PC-3 (cell line): ENCODE results near the gene CLIC5. TPM values are rescaled to one million over a fixed set of nuclear protein-coding genes. Genes with fewer than 3 reads are reported as not detected.

Source experiments
- ATAC-seq: fragments of 200-7000 bp; cut with Tn5 transposase; 2 replicates; pipeline ENCODE4 v1.9.1; 2020; ENCODE audit warnings: mild to moderate bottlenecking, moderate library complexity
- BruUV-seq: library from RNA; stranded (reverse); fragments of 400-500 nt; replicated peaks from 2 replicates; lab custom pipeline; 2021; lab: Mats Ljungman, UMichigan
- CTCF ChIA-PET: fragments of 300-600 bp; sonication (Branson Sonifier 250); formaldehyde crosslinking; loops from one replicate; lab custom pipeline; 2022; ENCODE audit warnings: antibody characterized with exemption; lab: Charles Lee
- POLR2A ChIA-PET: fragments of 300-600 bp; sonication (Branson Sonifier 250); formaldehyde crosslinking; loops from one replicate; lab custom pipeline; 2022; ENCODE audit warnings: antibody characterized with exemption; ENCODE audit not compliant: unreplicated experiment; lab: Charles Lee
- DNase-seq: peaks from one replicate; pipeline ENCODE4 v3.0.0-alpha.2; 2015
- H2AFZ ChIP-seq: fragments of 300-600 bp; sonication (generic); 2 replicates; pipeline ENCODE4 v1.6.0; 2016; ENCODE audit warnings: antibody characterized with exemption, low read length
- H3F3A ChIP-seq: fragments of 300-600 bp; sonication (generic); one replicate; pipeline ENCODE4 v1.6.0; 2017; ENCODE audit warnings: antibody characterized with exemption, low read length, control low read depth, mild to moderate bottlenecking; ENCODE audit not compliant: unreplicated experiment
- H3K27ac ChIP-seq: fragments of 300-600 bp; sonication (generic); 2 replicates; pipeline ENCODE4 v1.5.1; 2016; ENCODE audit warnings: mild to moderate bottlenecking, low read length
- H3K27me3 ChIP-seq: fragments of 300-600 bp; sonication (generic); 2 replicates; pipeline ENCODE4 v1.6.1; 2016; ENCODE audit warnings: low read length, mixed read lengths
- H3K36me3 ChIP-seq: fragments of 300-600 bp; sonication (generic); 2 replicates; pipeline ENCODE4 v1.6.1; 2016; ENCODE audit warnings: low read depth, mixed run types, low read length, mixed read lengths
- H3K4me1 ChIP-seq: fragments of 300-600 bp; sonication (generic); 2 replicates; pipeline ENCODE4 v1.5.1; 2016; ENCODE audit warnings: low read length; ENCODE audit not compliant: insufficient read depth
- H3K4me2 ChIP-seq: fragments of 300-600 bp; sonication (generic); 2 replicates; pipeline ENCODE4 v1.6.0; 2016; ENCODE audit warnings: low read length
- H3K4me3 ChIP-seq: fragments of 300-600 bp; sonication (generic); 2 replicates; pipeline ENCODE4 v1.5.1; 2016; ENCODE audit warnings: mild to moderate bottlenecking, low read length, mixed read lengths
- H3K79me2 ChIP-seq: fragments of 300-600 bp; sonication (generic); 2 replicates; pipeline ENCODE4 v1.6.1; 2017; ENCODE audit warnings: low read length, mixed read lengths
- H3K9ac ChIP-seq: fragments of 300-600 bp; sonication (generic); 2 replicates; pipeline ENCODE4 v1.6.0; 2016; ENCODE audit warnings: mild to moderate bottlenecking, low read length
- H3K9me2 ChIP-seq: fragments of 300-600 bp; sonication (generic); replicated peaks from 2 replicates; pipeline ENCODE4 v1.6.1; 2016; ENCODE audit warnings: mixed run types, low read length, mixed read lengths
- H3K9me3 ChIP-seq: fragments of 300-600 bp; sonication (generic); 2 replicates; pipeline ENCODE4 v1.6.1; 2016; ENCODE audit warnings: low read length, mixed read lengths
- H4K20me1 ChIP-seq: fragments of 300-600 bp; sonication (generic); 2 replicates; pipeline ENCODE4 v1.6.1; 2016; ENCODE audit warnings: low read length, mixed read lengths
- CTCF ChIP-seq: fragments of 300-600 bp; sonication (generic); conservative IDR thresholded peaks from 2 replicates; pipeline ENCODE4 v1.5.1; 2017; ENCODE audit warnings: antibody characterized with exemption, low read depth, mild to moderate bottlenecking, low read length
- EZH2 ChIP-seq: fragments of 300-600 bp; sonication (generic); IDR thresholded peaks from one replicate; pipeline ENCODE4 v1.6.1; 2017; ENCODE audit warnings: antibody characterized with exemption, mild to moderate bottlenecking, low read length; ENCODE audit not compliant: unreplicated experiment
- EZH2phosphoT487 ChIP-seq: fragments of 300-600 bp; sonication (generic); IDR thresholded peaks from 2 replicates; pipeline ENCODE4 v1.6.1; 2018; ENCODE audit warnings: mild to moderate bottlenecking, antibody characterized with exemption, low read length, borderline replicate concordance
- intact Hi-C: fragments of 100-400 bp; cut with micrococcal nuclease; formaldehyde crosslinking; loops from 2 replicates; pipeline ENCODE4 v1.9.0; 2023
- total RNA-seq: library from RNA; depleted of rRNA; stranded (reverse); fragments of >200 nt; gene quantifications from 2 replicates; pipeline ENCODE4 v1.2.3, GENCODE V29; 2014

Gene CLIC5
- total RNA-seq, 1 experiment from 2014 or later: not detected

DNA sequence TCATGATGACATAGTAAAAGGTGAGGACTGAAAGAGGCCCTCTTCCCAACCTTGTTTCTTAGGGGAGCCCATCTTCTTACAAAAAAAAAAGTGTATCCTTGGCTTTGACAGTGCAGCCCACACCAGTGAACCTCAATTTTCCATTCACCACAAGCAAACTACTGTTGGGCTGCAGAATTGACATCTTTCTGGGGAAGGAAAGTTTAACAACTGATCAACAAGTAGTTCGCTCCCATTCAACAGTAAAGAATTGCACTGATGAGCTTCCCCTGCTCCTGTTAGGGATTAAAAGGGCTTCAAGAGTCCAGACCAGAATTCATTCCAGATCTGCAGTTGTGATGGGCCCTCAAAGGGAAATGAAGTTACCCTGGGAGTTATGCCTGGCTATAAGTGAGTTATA, 13.9 kb upstream of the CLIC5 start:
- peaks cover 53% of the 10 kb centered on the region for H3K27me3 ChIP-seq
- DNase-seq: no peak
- ATAC-seq: no peak
- BruUV-seq: no TSS peak
- H3K36me3 ChIP-seq: no peaks in the 10 kb centered on the region
- H3K4me3 ChIP-seq: no peak overlapping the region
- H3K9me2 ChIP-seq: no peaks in the 10 kb centered on the region
- H3K4me1 ChIP-seq: no peaks in the 10 kb centered on the region
- POLR2A ChIA-PET: no interaction called here
- H2AFZ ChIP-seq: no peak overlapping the region
- H3K9ac ChIP-seq: no peak overlapping the region
- H3K27ac ChIP-seq: no peak overlapping the region
- H3K9me3 ChIP-seq: no peaks in the 10 kb centered on the region
- no peak overlapping the region for H3K4me2 ChIP-seq
- intact Hi-C loops: no loop called here
- TF ChIP-seq EZH2 (no peak), CTCF (no peak), EZH2phosphoT487 (no peak)
- no peaks in the 10 kb centered on the region for H4K20me1 ChIP-seq
- H3K79me2 ChIP-seq: no peaks in the 10 kb centered on the region
- CTCF ChIA-PET: no interaction called here
- no peaks in the 10 kb centered on the region for H3F3A ChIP-seq

DNA sequence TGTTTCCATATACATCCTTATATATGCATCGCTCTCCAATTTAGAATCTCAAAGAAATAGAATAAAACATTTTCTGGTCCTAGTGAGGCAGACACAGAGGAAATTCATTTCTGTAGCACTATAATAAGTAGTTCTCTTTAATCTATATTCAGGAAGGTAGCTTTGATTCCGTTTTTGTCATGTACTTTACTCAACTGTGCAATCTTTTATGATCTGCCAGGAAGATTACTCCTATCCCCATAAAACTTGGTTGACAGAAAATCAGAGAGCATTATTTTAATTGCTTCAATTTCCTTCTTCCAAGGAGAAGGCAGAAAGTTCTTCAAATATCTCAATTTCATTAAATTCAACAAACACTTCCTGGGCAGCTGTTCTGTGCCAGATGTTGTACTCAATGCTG, 10.6 kb upstream of the CLIC5 start:
- no peaks in the 10 kb centered on the region for H4K20me1 ChIP-seq
- H3K4me2 ChIP-seq: no peak overlapping the region
- H3K79me2 ChIP-seq: no peaks in the 10 kb centered on the region
- no peak for DNase-seq
- no peak overlapping the region for H3K27ac ChIP-seq
- H3K4me1 ChIP-seq: no peaks in the 10 kb centered on the region
- no peak overlapping the region for H3K4me3 ChIP-seq
- H3K9ac ChIP-seq: no peak overlapping the region
- ChIA-PET CTCF (no interaction called here), POLR2A (no interaction called here)
- intact Hi-C loops: no loop called here
- H3F3A ChIP-seq: no peaks in the 10 kb centered on the region
- peaks cover 47% of the 10 kb centered on the region for H3K27me3 ChIP-seq
- H3K36me3 ChIP-seq: no peaks in the 10 kb centered on the region
- BruUV-seq: no TSS peak
- ATAC-seq: no peak
- no peaks in the 10 kb centered on the region for H3K9me3 ChIP-seq
- no peaks in the 10 kb centered on the region for H3K9me2 ChIP-seq
- H2AFZ ChIP-seq: no peak overlapping the region
- TF ChIP-seq EZH2phosphoT487 (no peak), CTCF (no peak), EZH2 (no peak)

DNA sequence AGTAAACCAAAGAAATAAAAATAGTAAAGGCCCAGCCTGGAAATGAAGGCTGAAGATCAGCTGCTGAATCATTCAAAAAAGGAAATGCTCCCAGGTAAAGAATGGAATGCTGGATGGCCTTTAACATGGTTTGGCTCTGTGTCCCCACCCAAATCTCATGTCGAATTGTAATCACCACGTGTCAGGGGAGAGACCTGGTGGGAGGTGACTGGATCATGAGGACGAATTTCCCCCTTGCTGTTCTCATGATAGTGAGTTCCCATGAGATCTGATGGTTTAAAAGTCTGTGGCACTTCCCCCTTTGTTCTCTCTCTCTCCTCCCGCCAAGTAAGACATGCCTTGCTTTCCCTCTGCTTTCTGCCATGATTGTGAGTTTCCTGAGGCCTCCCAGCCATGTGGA, 9.9 kb upstream of the CLIC5 start:
- Histone ChIP-seq H3K4me1 (no peaks in the 10 kb centered on the region), H3K9ac (no peak overlapping the region), H3K27ac (no peak overlapping the region), H3K27me3 (peaks cover 42% of the 10 kb centered on the region), H4K20me1 (no peaks in the 10 kb centered on the region), H3K9me3 (no peaks in the 10 kb centered on the region), H3K4me3 (no peak overlapping the region), H3K79me2 (no peaks in the 10 kb centered on the region), H3K4me2 (no peak overlapping the region), H3F3A (no peaks in the 10 kb centered on the region), H3K9me2 (no peaks in the 10 kb centered on the region), H2AFZ (no peak overlapping the region), H3K36me3 (no peaks in the 10 kb centered on the region)
- CTCF ChIA-PET: no interaction called here
- ATAC-seq: no peak
- POLR2A ChIA-PET: no interaction called here
- intact Hi-C loops: no loop called here
- TF ChIP-seq CTCF (no peak), EZH2 (no peak), EZH2phosphoT487 (no peak)
- BruUV-seq: no TSS peak
- DNase-seq: no peak
